Epithelial cell of proximal tubule (primary cell): ENCODE measurements around the gene PRMT2. TPM values are rescaled to one million over a fixed set of nuclear protein-coding genes. Genes with fewer than 3 reads are reported as not detected.
A peak's percentile ranks its signal among the peaks of the same experiment; 100 is the strongest.

Source experiments
- DNase-seq: peaks from one replicate; pipeline ENCODE4 v3.0.0-alpha.2; 2011; ENCODE audit warnings: low read depth
- H3K4me3 ChIP-seq: 2 replicates; pipeline ENCODE4 v1.5.1; 2011; ENCODE audit warnings: low read depth, mild to moderate bottlenecking, low read length
- total RNA-seq: library from RNA; depleted of rRNA; stranded (reverse); fragments of >200 nt; gene quantifications from 2 replicates; pipeline ENCODE4 v1.2.3, GENCODE V29; 2015
- TF ChIP-seq, protein P1 (sequence below): conservative IDR thresholded peaks from 2 replicates; pipeline ENCODE4 v1.5.1; 2012; ENCODE audit warnings: low read depth, mild to moderate bottlenecking, low read length

The PRMT2 gene
- total RNA-seq: 86.2 and 98.8 TPM in 2 replicates

DNA sequence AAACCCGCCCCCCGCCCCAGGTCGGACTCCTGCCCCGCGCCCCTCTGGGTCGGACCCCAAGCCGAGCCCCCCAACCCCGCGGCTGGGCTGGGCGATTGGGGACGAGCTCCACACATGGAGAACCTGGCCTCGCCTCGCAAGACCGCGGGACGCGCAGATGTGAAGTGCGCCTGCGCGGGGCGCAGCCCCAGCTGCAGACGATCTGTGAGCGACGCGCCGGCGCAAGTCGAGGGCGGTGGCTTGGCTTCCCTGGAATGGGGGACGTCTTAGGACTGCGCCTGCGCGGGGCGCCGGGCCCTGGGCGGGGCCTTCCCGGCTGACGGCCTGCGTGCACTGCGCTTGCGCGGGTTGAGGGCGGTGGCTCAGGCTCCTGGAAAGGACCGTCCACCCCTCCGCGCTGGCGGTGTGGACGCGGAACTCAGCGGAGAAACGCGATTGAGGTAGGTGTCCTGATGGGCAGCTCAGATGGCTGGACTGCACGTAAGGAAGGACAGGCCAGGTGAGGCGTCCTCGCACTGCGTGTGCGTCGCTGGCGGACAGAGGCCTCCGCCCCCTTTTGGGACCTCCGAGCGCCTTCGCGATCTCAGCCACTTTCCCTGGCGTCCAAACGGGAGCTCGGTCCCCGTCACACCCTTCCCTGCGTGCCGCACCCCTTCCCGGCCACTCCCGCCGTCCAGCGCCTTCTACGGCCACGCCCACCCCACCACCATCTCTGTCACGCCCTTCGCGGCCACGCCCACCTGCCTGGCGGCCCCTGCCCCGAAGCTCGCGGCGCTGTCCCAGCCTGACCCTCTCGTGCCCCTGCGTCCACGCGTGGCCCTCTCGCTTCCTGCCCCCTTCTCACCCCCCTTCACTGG is at the start of gene PRMT2:
TSS of gene PRMT2 (plus strand) at position 351 of the 857 bp plus-strand sequence. CDS start 1,278 bp downstream, outside the sequence.
- DNase-seq: peak; percentile 52
- H3K4me3 ChIP-seq: peak within 1 kb of the TSS; percentile 99
- TF ChIP-seq, protein P1, sequence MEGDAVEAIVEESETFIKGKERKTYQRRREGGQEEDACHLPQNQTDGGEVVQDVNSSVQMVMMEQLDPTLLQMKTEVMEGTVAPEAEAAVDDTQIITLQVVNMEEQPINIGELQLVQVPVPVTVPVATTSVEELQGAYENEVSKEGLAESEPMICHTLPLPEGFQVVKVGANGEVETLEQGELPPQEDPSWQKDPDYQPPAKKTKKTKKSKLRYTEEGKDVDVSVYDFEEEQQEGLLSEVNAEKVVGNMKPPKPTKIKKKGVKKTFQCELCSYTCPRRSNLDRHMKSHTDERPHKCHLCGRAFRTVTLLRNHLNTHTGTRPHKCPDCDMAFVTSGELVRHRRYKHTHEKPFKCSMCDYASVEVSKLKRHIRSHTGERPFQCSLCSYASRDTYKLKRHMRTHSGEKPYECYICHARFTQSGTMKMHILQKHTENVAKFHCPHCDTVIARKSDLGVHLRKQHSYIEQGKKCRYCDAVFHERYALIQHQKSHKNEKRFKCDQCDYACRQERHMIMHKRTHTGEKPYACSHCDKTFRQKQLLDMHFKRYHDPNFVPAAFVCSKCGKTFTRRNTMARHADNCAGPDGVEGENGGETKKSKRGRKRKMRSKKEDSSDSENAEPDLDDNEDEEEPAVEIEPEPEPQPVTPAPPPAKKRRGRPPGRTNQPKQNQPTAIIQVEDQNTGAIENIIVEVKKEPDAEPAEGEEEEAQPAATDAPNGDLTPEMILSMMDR: no peak

DNA sequence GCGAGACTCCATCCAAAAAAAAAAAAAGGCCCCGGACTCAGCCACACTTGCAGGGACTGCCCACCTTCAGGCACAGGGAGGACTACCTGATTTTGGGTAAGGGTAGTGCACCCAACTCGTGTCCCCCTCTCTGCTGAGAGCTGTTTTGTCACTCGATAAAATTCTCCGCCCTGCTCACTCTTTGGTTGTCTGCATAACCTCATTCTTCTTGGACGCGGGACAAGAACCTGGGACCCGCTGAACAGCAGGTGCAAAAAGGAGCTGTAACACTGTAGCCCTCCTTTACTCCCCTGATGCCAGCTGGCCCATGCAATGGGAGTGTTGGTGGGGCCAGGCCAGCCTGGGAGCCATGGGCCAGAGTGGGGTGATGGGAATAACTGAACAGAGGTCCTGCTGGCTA is 41.2 kb upstream of the PRMT2 start:
- DNase-seq: no peak
- no peak overlapping the region for H3K4me3 ChIP-seq
- TF ChIP-seq, protein P1: no peak

DNA sequence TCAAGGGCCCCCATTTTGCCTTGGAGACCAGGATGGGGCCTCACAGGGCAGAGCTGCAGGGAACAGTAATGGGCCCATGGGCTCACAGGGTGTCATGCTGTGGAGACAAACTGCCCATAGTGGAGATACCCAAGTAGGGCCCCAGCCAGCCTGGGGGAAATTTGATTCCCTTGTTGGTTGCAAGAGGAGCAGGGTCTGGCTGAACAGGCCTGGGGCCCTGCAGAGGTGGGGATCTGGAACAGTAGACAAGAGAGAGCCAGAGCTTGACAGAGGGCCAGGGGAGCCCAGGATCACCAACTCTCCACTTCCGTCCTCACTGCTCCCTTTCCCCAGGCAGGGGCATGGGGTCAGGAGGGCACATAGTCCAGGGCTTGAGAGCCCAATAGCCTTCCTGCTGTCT is 39.3 kb upstream of the PRMT2 start:
- DNase-seq: no peak
- TF ChIP-seq, protein P1: no peak
- H3K4me3 ChIP-seq: no peak overlapping the region

DNA sequence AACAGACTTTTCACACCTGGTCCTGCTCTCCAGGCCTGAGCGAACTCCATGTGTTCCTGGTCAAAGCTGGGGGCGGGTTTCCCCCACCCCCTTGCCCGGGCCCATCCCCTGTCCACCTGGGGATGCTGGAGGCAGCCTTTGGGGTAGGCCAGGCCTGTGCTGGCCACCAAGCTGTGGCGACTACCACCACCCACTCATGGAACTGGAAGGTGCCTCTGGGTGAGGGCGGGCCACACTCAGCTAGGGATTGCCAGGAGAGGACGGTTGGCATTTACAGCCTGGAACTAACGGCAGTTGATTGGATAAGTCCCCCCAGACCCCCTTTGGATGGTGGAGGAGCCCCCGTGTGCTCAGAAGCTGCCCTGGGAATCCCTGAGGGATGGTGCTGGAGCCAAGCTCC is 38.4 kb upstream of the PRMT2 start:
- H3K4me3 ChIP-seq: no peak overlapping the region
- TF ChIP-seq, protein P1: no peak
- DNase-seq: no peak

DNA sequence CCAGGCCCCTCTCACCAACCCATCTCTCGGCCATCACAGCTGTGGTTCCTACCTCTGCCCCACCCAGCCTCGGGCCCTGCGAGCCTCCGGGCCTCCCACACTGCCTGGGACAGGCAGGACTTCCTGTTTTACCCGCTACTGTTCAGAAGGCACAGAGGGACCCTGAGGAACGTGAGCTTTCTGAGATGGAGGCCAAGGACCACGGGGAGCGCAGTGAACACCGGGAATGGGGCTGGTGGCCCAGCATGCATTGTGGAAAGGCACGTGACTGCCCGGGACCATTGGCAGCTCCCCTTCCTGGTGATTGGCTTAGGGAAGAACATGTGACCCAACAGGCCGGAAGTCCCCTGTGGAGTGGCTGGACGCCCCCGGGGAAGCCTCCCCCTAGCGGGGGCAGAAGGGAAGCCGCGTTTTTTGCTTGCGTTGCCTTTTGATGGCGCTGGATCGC is 37.6 kb upstream of the PRMT2 start:
- TF ChIP-seq, protein P1: no peak
- H3K4me3 ChIP-seq: no peak overlapping the region
- no peak for DNase-seq

DNA sequence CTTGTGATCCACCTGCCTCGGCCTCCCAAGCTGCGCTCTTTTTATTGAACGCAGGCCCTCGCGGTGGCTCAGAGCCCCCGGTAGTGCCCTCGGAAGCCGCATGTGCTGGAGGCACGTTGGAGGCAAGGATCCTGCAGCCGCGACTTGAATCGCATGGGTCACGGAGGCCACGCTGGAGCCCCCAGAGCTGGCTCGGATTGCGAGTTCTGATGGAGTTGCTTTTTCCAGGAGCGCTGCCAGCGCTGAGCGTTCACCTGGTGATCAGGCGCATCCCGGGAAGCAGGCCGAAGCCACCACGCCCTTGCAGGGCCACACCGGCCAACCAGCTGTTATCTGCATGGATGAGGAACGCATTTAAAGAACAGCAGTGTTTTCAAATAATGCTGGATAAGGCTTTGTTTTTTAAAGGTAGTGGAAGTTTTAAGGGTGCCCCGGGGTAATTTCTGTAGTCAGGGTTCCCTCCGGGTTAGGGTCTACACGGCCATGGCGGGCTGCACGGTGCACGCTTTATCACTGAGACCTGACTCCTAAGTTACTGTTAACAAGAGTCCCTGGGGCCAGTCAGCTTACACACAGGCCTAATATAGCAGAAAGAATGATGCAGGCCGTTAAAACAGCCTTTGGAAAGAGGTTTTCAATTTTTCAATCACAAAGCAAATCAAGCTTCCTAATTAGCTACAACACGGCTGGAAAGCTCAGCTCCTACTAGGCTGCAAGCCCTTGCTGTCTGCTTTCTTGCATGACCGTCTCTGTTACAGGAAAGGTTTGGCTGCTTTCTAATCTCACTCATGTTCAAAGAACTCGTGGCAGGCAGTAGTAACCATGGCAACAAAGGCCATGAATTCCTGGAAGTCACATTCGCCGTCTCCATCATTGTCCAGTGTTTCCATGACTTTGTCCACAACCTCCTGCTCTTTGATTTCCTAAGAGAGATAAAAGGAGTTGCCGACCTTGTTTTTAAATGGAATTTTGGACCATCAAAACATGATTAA is 36.6 kb upstream of the PRMT2 start:
- TF ChIP-seq, protein P1: no peak
- DNase-seq: peak; percentile 56
- no peak overlapping the region for H3K4me3 ChIP-seq
